GM19438 (cell line): ENCODE data around the gene KCNN2.
A peak's percentile ranks its signal among the peaks of the same experiment; 100 is the strongest.

ENCODE experiments used
- ATAC-seq: cut with Tn5 transposase; IDR thresholded peaks from one replicate; pipeline ENCODE4 v1.9.1; 2021; ENCODE audit warnings: low read depth; ENCODE audit not compliant: unreplicated experiment

Gene KCNN2

GRCh38 chr5:114362197-114362976 lies 517 bp downstream of the KCNN2 start:
- peak; percentile 26 for ATAC-seq

- ATAC-seq, result no peak
Measured at GRCh38 chr5:114362977-114363761, 1.3 kb downstream of the KCNN2 start.

GRCh38 chr5:114363837-114364236 lies 2.0 kb downstream of the KCNN2 start:
- ATAC-seq, result no peak

- no peak for ATAC-seq
Measured at GRCh38 chr5:114367029-114367428, 5.2 kb downstream of the KCNN2 start.

- no peak for ATAC-seq
Measured at GRCh38 chr5:114369680-114370417, 8.0 kb downstream of the KCNN2 start.

GRCh38 chr5:114377050-114377844 lies 15.4 kb downstream of the KCNN2 start:
- ATAC-seq, result no peak

GRCh38 chr5:114377946-114378345 lies 16.1 kb downstream of the KCNN2 start:
- no peak for ATAC-seq

GRCh38 chr5:114380721-114381120 lies 18.9 kb downstream of the KCNN2 start:
- ATAC-seq, result no peak

- no peak for ATAC-seq
Measured at GRCh38 chr5:114387433-114387832, 25.6 kb downstream of the KCNN2 start.

- no peak for ATAC-seq
Measured at GRCh38 chr5:114390431-114390830, 28.6 kb downstream of the KCNN2 start.

- no peak for ATAC-seq
Measured at GRCh38 chr5:114391321-114391720, 29.5 kb downstream of the KCNN2 start.

GRCh38 chr5:114393159-114393558 lies 31.3 kb downstream of the KCNN2 start:
- ATAC-seq, result no peak

- ATAC-seq, result no peak
Measured at GRCh38 chr5:114402206-114402605, 40.3 kb downstream of the KCNN2 start.

GRCh38 chr5:114407783-114408182 lies 45.9 kb downstream of the KCNN2 start:
- no peak for ATAC-seq

- no peak for ATAC-seq
Measured at GRCh38 chr5:114408847-114409246, 47.0 kb downstream of the KCNN2 start.

- no peak for ATAC-seq
Measured at GRCh38 chr5:114411380-114411931, 49.6 kb downstream of the KCNN2 start.

GRCh38 chr5:114412510-114413171 lies 50.8 kb downstream of the KCNN2 start:
- no peak for ATAC-seq

GRCh38 chr5:114415760-114416159 lies 53.9 kb downstream of the KCNN2 start:
- ATAC-seq, result no peak

GRCh38 chr5:114416254-114416653 lies 54.4 kb downstream of the KCNN2 start:
- no peak for ATAC-seq

- no peak for ATAC-seq
Measured at GRCh38 chr5:114417519-114417918, 55.6 kb downstream of the KCNN2 start.
